HG02973 (cell line): ENCODE results near the gene LMTK3.

Source experiments
- ATAC-seq: cut with Tn5 transposase; IDR thresholded peaks from one replicate; pipeline ENCODE4 v1.9.1; 2021; ENCODE audit warnings: moderate library complexity; ENCODE audit not compliant: unreplicated experiment

Gene LMTK3

DNA sequence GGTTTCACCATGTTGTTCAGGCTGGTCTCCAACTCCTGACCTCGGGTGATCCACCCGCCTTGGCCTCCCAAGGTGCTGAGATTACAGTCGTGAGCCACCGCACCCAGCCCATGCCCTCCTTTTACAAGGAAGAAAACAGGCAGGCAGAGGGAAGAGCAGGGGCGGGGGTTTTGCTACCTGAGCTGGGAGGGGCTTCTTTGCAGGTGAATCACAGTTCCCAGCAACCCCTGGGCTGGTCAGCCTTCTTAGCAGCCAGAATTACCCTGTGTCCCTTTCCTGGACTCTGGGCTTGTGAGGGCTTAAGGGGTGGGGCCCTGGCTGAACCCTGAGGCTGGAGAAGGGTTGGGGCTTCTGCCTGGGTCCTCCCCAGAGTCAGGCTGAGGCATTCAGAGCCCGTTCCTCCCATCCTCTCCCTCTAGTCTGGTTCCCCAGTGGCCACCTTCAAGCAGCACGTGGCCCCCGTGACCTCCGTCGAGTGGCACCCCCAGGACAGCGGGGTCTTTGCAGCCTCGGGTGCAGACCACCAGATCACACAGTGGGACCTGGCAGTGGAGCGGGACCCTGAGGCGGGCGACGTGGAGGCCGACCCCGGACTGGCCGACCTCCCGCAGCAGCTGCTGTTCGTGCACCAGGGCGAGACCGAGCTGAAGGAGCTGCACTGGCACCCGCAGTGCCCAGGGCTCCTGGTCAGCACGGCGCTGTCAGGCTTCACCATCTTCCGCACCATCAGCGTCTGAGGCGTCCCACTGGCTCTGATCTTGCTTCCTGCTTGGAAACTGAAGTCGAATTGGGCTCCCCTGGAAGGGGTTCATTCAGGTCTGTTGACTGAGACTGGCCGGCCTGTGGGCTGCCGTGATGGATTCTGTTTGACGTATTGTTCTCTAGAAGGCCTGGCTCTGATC, 59.1 kb downstream of the LMTK3 start:
- no peak for ATAC-seq

DNA sequence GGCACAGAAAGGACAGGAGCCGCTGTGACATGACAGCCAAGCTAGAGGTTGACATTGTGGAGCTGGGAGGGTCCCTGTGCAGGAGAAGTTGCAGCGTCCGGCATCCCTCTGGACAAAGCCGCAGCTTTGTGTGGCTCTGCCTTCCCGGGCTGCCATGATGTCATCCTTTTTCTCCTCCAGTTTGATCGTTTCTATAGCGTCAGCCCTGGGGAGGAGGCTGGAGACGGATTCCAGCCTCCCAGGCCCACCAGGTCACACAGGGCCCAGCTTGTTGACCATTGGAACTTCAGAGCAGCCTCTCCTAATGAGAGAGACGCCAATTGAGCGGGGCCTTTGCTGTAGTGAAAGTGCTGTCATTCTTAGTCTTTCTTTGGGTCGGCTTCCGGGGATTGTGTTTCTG, 60.0 kb downstream of the LMTK3 start:
- no peak for ATAC-seq

GRCh38 chr19:48450863-48451262, 60.8 kb downstream of the LMTK3 start:
- no peak for ATAC-seq

- ATAC-seq: no peak
Measured at GRCh38 chr19:48450441-48450840, 61.2 kb downstream of the LMTK3 start.

- no peak for ATAC-seq
Measured at GRCh38 chr19:48448563-48448962, 63.1 kb downstream of the LMTK3 start.

DNA sequence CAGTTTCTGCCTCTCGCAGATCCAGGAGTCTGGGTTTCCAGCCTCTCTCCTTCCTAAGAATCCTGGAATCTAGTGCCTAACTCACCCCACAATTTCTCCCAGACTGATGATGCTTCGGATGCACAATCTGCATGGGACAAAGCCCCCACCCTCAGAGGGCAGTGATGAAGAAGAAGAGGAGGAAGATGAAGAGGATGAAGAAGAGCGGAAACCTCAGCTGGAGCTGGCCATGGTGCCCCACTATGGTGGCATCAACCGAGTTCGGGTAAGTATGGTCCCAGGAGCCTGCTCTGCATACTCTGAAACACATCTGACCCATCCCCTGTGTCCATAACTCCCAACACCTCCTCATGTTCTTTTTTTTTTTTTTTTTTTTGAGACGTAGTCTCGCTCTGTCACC, 65.1 kb downstream of the LMTK3 start:
- ATAC-seq: no peak

DNA sequence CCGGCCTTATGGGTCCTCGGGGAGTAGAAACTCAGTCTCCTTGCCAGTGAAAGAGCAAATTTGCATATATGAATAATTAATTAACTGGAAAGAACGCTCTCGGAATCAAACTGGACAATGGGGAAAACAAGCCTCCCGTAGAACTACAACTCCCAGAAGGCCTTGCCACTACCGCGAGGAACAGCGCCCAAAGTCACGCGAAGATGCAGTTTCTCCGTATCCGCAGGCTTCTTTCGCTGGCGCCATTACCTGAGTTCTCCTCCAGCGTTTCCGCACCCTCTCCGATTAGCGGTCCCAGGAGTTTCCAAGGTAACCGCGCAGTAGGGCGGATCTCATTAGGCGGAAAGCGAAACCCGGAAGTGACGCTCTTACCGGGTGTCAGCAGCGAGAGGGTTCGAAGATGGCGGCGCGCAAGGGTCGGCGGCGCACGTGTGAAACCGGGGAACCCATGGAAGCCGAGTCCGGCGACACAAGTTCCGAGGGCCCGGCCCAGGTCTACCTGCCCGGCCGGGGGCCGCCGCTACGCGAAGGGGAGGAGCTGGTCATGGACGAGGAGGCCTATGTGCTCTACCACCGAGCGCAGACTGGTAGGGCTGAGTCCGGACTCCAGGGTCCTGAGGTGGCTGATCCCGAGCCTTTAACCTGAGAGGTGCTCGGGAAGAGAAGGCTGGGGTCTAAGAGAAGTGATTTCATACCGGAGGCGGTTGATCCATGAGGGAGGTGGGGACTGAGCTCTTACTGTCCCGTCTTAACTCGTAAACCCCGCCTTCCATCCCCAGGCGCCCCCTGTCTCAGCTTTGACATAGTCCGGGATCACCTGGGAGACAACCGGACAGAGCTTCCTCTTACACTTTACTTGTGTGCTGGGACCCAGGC, 65.8 kb downstream of the LMTK3 start, which contains the start of gene GRWD1:
GRWD1 (plus strand) TSS at position 378 of the 876 bp plus-strand sequence; CDS start at position 401, 23 bp downstream.
- peak; percentile 73 for ATAC-seq

GRCh38 chr19:48445256-48445605, 66.4 kb downstream of the LMTK3 start:
- ATAC-seq: peak; percentile 15

- ATAC-seq: no peak
Measured at GRCh38 chr19:48444936-48445200, 66.8 kb downstream of the LMTK3 start.

GRCh38 chr19:48444129-48444935, 67.3 kb downstream of the LMTK3 start:
- ATAC-seq: no peak

- ATAC-seq: no peak
Measured at GRCh38 chr19:48443731-48444128, 67.9 kb downstream of the LMTK3 start.

DNA sequence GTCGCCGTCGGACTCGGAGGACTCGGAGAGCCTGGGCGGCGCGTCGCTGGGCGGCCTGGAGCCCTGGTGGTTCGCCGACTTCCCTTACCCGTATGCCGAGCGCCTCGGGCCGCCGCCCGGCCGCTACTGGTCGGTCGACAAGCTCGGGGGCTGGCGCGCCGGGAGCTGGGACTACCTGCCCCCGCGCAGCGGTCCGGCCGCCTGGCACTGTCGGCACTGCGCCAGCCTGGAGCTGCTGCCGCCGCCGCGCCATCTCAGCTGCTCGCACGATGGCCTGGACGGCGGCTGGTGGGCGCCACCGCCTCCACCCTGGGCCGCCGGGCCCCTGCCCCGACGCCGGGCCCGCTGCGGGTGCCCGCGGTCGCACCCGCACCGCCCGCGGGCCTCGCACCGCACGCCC, 68.4 kb downstream of the LMTK3 start:
- no peak for ATAC-seq

GRCh38 chr19:48442116-48443035, 69.3 kb downstream of the LMTK3 start:
- ATAC-seq: no peak

DNA sequence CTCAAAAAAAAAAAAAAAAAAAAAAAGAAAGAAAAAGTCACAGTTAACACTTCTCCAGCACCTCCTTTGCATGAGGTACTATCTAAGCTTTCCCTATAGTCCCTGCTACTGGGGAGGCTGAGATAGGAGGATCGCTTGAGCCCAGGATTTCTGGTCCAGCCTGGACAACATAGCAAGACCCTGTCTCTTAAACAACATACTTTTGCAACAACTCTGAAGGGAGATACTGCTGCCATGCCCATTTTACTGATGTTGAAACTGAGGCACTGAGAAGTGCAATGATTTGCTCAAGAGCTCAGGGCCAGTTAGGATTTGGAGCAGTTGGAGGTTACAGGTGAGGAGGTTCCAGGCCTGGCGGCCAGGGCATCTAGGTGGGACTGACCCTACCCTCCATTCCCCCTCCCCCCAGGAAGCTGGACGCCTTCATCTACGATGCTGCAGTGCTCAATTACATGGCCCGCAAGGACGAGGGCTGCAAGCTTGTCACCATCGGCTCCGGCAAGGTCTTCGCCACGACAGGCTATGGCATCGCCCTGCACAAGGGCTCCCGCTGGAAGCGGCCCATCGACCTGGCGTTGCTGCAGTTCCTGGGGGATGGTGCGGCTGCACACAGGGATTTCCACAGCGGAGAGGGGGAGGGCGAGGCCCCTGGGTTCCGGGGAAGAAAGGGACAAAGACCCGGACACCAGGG, 70.1 kb downstream of the LMTK3 start:
- ATAC-seq: no peak

- ATAC-seq: no peak
Measured at GRCh38 chr19:48436586-48436985, 75.0 kb downstream of the LMTK3 start.
